Hepatocyte (in vitro differentiated cells): ENCODE results near the gene TCFL5. TPM values are rescaled to one million over a fixed set of nuclear protein-coding genes. Genes with fewer than 3 reads are reported as not detected.

Source experiments
- DNase-seq: peaks from one replicate; pipeline ENCODE4 v3.0.0-alpha.2; 2016; ENCODE audit warnings: low spot score
- H2AFZ ChIP-seq: fragments of 200-600 bp; sonication (generic); 2 replicates; pipeline ENCODE4 v1.6.0; 2016; ENCODE audit warnings: antibody characterized with exemption, mild to moderate bottlenecking
- H3K27ac ChIP-seq: fragments of 200-600 bp; sonication (generic); 2 replicates; pipeline ENCODE4 v1.5.1; 2016; ENCODE audit warnings: mild to moderate bottlenecking
- H3K27me3 ChIP-seq: fragments of 200-600 bp; sonication (generic); 2 replicates; pipeline ENCODE4 v1.6.1; 2016
- H3K36me3 ChIP-seq: fragments of 200-600 bp; sonication (generic); replicated peaks from 2 replicates; pipeline ENCODE4 v1.5.1; 2016; ENCODE audit warnings: low read depth; ENCODE audit not compliant: insufficient read depth
- H3K4me1 ChIP-seq: fragments of 200-600 bp; sonication (generic); 2 replicates; pipeline ENCODE4 v1.5.1; 2016; ENCODE audit warnings: mild to moderate bottlenecking, moderate library complexity; ENCODE audit not compliant: insufficient read depth
- H3K4me2 ChIP-seq: fragments of 200-600 bp; sonication (generic); 2 replicates; pipeline ENCODE4 v1.6.0; 2016
- H3K4me3 ChIP-seq: fragments of 200-600 bp; sonication (generic); 2 replicates; pipeline ENCODE4 v1.5.1; 2016; ENCODE audit warnings: mild to moderate bottlenecking
- H3K79me2 ChIP-seq: fragments of 200-600 bp; sonication (generic); 2 replicates; pipeline ENCODE4 v1.6.0; 2017; ENCODE audit warnings: mild to moderate bottlenecking
- H3K9me2 ChIP-seq: fragments of 200-600 bp; sonication (generic); replicated peaks from 2 replicates; pipeline ENCODE4 v1.6.0; 2017; ENCODE audit warnings: mild to moderate bottlenecking; ENCODE audit not compliant: insufficient read depth
- H3K9me3 ChIP-seq: fragments of 200-600 bp; sonication (generic); 2 replicates; pipeline ENCODE4 v1.5.1; 2016; ENCODE audit warnings: low read depth, mild to moderate bottlenecking
- H4K20me1 ChIP-seq: fragments of 200-600 bp; sonication (generic); 2 replicates; pipeline ENCODE4 v1.6.0; 2016; ENCODE audit warnings: mild to moderate bottlenecking; ENCODE audit not compliant: insufficient read depth, poor library complexity, severe bottlenecking
- EZH2 ChIP-seq: fragments of 200-600 bp; sonication (generic); IDR thresholded peaks from 2 replicates; pipeline ENCODE4 v1.6.1; 2016; ENCODE audit warnings: antibody characterized with exemption, mild to moderate bottlenecking, borderline replicate concordance
- EZH2phosphoT487 ChIP-seq: fragments of 200-600 bp; sonication (generic); IDR thresholded peaks from one replicate; pipeline ENCODE4 v1.6.1; 2018; ENCODE audit warnings: antibody characterized with exemption, mild to moderate bottlenecking, low read depth, moderate library complexity; ENCODE audit not compliant: unreplicated experiment, severe bottlenecking
- WGBS: methylation state at CpG from one replicate; pipeline ENCODE4 v1.1.6; 2016; ENCODE audit warnings: low lambda C conversion rate; ENCODE audit errors: missing lambda C conversion rate; 5-methylcytosine and 5-hydroxymethylcytosine counted together
- polyA plus RNA-seq: library from polyadenylated mRNA; unstranded; fragments of >200 nt; fragmentation: Nextera tagmentation; extraction: Ambion mirVana; gene quantifications from 2 replicates; pipeline ENCODE4 v1.2.1, GENCODE V29; 2016
- total RNA-seq: library from RNA; depleted of rRNA; stranded (reverse); fragments of >200 nt; gene quantifications from 2 replicates; pipeline ENCODE4 v1.2.3, GENCODE V29; 2014
- TF ChIP-seq, protein P1 (sequence below): fragments of 200-600 bp; sonication (generic); IDR thresholded peaks from 2 replicates; pipeline ENCODE4 v1.5.1; 2016; ENCODE audit warnings: antibody characterized with exemption, mild to moderate bottlenecking; ENCODE audit not compliant: poor library complexity

Gene TCFL5
- total and polyA plus RNA-seq, 2 experiments from 2014 or later, result 8.5 to 9.5 TPM

DNA sequence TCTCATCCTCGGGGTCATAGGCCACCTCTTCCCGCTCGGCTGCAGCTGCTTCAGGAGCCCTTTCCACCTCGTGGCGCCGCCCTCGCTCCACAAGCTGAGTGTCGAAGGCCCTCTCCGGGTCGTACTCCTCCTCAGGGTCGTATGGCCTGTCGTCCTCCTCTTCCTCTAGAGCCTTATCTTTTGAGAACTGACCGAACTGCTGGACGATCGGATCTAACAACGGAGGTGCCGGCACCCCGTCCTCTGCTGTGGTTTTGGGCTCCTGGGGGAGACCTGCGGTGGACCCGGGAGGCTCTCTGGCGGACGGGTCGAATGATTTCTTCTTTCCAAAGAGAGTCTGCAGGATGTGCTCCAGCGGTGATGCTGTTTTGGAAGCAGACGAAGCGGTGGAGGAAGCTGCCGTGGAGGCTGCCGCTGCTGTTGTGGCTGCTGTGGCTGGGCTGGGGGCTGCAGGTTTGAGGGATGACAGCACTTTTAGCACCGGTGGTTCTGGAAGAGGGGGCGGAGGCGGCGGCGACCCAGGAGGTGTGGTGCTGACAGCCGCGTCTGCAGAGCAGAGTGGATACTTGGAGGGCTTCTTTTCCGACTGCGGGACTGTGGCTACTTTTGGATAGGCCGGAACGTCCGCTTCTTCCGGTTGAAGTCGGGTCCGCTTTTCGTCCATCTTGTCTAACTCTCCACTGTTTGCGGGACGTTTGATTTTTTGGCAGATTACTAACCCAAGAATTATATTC is 20.2 kb upstream of the TCFL5 start:
- TF ChIP-seq EZH2phosphoT487, result no peak
- no peak for TF ChIP-seq EZH2
- TF ChIP-seq, protein P1, sequence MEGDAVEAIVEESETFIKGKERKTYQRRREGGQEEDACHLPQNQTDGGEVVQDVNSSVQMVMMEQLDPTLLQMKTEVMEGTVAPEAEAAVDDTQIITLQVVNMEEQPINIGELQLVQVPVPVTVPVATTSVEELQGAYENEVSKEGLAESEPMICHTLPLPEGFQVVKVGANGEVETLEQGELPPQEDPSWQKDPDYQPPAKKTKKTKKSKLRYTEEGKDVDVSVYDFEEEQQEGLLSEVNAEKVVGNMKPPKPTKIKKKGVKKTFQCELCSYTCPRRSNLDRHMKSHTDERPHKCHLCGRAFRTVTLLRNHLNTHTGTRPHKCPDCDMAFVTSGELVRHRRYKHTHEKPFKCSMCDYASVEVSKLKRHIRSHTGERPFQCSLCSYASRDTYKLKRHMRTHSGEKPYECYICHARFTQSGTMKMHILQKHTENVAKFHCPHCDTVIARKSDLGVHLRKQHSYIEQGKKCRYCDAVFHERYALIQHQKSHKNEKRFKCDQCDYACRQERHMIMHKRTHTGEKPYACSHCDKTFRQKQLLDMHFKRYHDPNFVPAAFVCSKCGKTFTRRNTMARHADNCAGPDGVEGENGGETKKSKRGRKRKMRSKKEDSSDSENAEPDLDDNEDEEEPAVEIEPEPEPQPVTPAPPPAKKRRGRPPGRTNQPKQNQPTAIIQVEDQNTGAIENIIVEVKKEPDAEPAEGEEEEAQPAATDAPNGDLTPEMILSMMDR, result no peak
- H3K27ac ChIP-seq, result no peak overlapping the region
- WGBS, result 97% methylated on average over 45 of the region's 46 CpGs
- H3K4me2 ChIP-seq, result no peak overlapping the region
- H3K9me3 ChIP-seq, result no peaks in the 10 kb centered on the region
- no peaks in the 10 kb centered on the region for H3K4me1 ChIP-seq
- H2AFZ ChIP-seq, result no peak overlapping the region
- H3K9me2 ChIP-seq, result no peaks in the 10 kb centered on the region
- H3K27me3 ChIP-seq, result no peaks in the 10 kb centered on the region
- no peak for DNase-seq
- no peaks in the 10 kb centered on the region for H3K79me2 ChIP-seq
- H3K4me3 ChIP-seq, result no peak overlapping the region
- H3K36me3 ChIP-seq, result no peaks in the 10 kb centered on the region
- no peaks in the 10 kb centered on the region for H4K20me1 ChIP-seq

DNA sequence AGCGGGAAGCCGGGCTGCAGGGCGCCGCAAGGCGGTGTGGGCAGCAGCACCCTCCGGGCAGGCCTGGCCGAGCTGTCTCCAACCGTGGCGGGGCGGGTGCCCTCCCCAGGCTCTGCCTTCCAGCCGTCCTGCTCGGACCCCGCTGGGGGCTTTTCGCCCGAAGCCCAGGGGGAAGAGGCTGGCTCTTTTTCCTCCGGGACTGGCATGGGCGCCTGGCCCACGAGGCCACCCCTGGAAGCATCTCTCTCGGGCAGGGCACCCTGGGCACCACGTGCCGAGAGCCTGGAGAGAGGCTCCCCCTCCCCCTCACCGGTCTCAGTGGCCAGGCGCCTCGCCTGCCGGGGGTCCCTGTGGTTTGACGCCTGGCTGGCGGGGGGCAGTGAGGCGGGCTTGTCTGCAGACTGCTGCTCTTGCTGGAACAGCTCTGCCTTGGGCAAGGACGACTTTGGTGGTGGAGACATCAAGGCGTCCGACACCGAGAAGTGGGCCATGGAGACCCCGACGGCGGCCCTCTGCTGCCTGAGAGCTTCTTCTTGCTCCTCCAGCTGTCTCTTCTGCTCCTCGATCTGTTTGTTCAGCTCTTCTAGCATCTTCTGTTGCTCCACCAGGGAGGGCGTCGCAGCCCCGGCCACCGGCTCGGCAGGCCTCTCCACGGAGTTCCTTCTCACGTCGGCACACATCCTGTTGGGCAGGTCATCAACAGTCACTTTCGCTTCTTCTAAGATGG is 19.5 kb upstream of the TCFL5 start:
- DNase-seq, result no peak
- no peaks in the 10 kb centered on the region for H4K20me1 ChIP-seq
- 96% methylated on average over 29 of the region's 45 CpGs for WGBS
- H3K27ac ChIP-seq, result no peak overlapping the region
- TF ChIP-seq EZH2phosphoT487 (no peak), EZH2 (no peak)
- TF ChIP-seq, protein P1, result no peak
- no peaks in the 10 kb centered on the region for H3K9me3 ChIP-seq
- no peaks in the 10 kb centered on the region for H3K27me3 ChIP-seq
- H3K79me2 ChIP-seq, result no peaks in the 10 kb centered on the region
- no peaks in the 10 kb centered on the region for H3K36me3 ChIP-seq
- no peak overlapping the region for H2AFZ ChIP-seq
- H3K9me2 ChIP-seq, result no peaks in the 10 kb centered on the region
- no peak overlapping the region for H3K4me3 ChIP-seq
- H3K4me1 ChIP-seq, result no peaks in the 10 kb centered on the region
- no peak overlapping the region for H3K4me2 ChIP-seq

DNA sequence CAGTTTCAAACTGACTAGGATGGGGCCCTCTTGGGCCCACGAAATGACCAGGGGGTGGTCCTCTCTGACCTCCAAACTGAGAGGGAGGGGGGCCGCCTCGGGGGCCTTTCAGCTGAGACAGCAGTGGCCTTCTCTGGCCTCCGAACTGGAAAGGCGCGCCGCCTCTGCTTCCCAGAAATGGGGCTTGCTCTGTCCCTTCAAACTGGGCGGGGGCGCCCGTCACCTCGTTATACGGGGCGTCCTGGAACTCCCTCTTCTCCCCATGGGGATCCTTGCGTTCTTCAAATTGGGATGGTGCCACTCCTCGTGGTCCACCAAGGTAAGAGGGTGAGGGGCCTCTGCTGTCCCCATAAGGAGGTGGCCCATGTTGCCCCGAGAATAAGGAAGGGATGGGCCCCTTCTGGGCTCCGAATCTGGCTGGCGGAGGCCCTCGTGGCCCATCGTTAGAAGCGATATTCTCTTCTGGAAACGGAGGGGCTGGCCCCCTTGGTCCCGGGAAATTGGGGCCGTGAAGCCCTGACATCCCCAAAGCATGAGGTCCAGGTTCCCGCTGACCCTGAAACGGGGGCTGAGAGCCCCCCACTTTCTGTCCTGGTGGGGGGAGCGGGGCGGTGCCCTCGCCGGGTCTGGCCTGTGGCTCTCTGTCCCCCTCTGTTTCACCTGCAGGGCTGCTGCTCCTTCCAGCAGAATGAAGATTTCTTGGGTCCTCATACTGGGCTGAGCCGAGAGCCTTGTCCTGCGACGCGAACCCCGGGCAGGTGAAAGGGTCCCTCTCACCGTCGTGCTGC is 18.7 kb upstream of the TCFL5 start:
- Histone ChIP-seq H3K36me3 (no peaks in the 10 kb centered on the region), H3K27ac (no peak overlapping the region), H3K4me2 (no peak overlapping the region), H3K27me3 (no peaks in the 10 kb centered on the region), H3K79me2 (no peaks in the 10 kb centered on the region), H3K4me1 (no peaks in the 10 kb centered on the region), H3K9me3 (no peaks in the 10 kb centered on the region), H3K9me2 (no peaks in the 10 kb centered on the region), H2AFZ (no peak overlapping the region), H4K20me1 (no peaks in the 10 kb centered on the region), H3K4me3 (no peak overlapping the region)
- 97% methylated on average over 22 of the region's 37 CpGs for WGBS
- no peak for DNase-seq
- no peak for TF ChIP-seq EZH2
- no peak for TF ChIP-seq EZH2phosphoT487
- TF ChIP-seq, protein P1, result no peak
